COLO829 (cell line): ENCODE results near the gene MINDY1.

Experiments used
- DNase-seq: peaks from one replicate; pipeline ENCODE4 v3.0.0; 2012; ENCODE audit warnings: low spot score

MINDY1 gene, protein sequence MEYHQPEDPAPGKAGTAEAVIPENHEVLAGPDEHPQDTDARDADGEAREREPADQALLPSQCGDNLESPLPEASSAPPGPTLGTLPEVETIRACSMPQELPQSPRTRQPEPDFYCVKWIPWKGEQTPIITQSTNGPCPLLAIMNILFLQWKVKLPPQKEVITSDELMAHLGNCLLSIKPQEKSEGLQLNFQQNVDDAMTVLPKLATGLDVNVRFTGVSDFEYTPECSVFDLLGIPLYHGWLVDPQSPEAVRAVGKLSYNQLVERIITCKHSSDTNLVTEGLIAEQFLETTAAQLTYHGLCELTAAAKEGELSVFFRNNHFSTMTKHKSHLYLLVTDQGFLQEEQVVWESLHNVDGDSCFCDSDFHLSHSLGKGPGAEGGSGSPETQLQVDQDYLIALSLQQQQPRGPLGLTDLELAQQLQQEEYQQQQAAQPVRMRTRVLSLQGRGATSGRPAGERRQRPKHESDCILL

GRCh38 chr1:151006327-151007052 is at the start of gene MINDY1:
Gene MINDY1, minus strand, starts transcription at chr1:151006902. Its CDS starts 4,285 bp downstream, at chr1:151002617.
- peak; percentile 99 for DNase-seq

DNA sequence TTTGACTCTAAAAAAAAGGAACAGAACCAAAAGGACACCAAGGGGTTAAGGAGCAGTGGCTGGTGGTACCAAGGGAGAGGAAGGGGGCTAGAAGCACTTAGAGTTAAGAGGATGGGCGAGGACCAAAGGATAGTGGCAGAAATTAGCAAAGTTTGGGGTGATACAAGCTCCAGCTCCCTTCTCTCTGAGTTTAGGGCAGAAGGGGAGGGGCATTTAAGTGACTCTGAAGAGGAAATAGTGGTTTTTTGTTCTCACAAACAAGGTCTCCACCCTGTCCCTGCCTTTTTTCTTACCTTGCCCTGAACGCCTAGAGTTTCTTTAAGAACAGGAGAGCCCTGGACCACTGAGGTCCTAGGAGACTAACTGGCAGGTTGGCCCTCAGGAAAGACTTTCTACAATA is 49.4 kb upstream of the MINDY1 start:
- DNase-seq = no peak

DNA sequence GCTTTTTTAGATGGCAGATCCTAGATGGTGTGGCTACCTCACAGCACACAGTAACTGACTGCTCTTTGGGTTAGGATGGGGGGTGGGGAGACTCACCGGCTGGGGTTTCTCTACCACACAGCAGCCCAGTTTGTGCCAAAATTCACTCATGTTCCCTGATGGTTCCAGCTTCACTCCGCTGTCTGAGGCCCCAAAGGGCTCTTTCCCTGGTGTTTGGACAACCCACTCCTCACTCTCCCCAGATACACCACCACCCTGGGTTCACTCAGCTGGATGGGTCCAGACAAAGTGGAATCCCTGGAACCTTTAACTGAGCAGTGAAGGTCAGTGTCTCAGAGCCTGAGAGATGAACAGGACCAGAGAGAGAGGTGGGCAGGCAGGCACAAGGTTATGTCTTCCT is 48.9 kb upstream of the MINDY1 start:
- DNase-seq = no peak

DNA sequence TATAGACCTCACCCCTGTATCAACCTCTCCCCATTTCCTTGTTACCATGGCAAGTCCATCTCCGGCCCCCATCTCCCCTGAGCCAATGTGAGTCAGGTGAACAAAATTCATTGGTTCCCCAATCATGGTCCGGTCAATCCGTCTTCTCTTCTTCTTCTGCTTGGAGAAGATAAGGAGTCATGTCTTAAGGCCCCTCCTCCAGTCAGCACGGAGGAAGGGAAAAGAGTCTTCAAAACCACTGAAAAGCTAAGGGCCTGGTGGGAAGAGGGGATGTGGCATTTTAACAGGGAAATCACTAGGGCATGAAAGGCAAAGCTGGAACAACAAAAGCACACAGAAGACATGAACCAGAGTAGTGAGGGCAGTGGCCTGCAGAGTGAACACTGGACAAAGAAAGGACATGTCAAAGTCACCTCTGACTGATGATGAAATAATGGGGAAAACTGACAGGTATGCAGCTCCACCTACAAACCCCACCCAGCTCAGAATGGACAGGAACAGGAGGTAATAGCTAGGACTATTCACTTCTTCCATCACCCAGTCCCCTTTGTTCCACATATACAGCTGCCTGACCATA is 48.4 kb upstream of the MINDY1 start:
- no peak for DNase-seq

- no peak for DNase-seq
Measured at GRCh38 chr1:151051356-151052009, 44.8 kb upstream of the MINDY1 start.

GRCh38 chr1:151050051-151050688 is 43.5 kb upstream of the MINDY1 start:
- DNase-seq = no peak

DNA sequence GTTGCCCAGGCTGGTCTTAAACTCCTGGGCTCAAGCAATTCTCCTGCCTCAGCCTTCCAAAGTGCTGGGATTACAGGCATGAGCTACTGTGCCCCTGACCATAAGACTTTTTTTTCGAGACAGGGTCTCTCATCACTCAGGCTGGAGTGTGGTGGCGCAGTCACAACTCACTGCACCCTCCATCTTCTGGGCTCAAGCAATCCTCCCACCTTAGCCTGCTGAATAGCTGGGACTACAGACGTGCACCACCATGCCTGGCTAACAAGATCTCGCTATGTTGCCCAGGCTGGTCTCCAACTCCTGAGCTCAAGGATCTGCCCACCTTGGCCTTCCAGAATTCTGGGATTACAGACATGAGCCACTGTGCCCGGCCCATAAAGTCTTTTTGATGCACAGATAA is 42.8 kb upstream of the MINDY1 start:
- DNase-seq = no peak

DNA sequence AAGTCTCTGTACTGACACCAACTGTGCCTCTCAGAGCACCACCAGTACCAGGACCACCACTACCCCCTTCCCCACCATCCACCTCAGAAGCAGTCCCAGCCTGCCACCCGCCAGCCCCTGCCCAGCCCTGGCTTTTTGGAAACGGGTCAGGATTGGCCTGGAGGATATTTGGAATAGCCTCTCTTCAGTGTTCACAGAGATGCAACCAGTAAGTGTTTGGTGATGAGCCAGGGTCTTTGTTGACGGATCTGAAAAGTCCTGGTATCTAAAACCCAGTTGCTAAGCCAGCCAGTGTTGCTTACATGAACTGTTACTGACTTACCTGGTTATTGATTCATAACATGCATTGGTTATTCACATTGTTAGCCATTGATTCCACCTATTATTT is 41.9 kb upstream of the MINDY1 start:
- DNase-seq = no peak

DNA sequence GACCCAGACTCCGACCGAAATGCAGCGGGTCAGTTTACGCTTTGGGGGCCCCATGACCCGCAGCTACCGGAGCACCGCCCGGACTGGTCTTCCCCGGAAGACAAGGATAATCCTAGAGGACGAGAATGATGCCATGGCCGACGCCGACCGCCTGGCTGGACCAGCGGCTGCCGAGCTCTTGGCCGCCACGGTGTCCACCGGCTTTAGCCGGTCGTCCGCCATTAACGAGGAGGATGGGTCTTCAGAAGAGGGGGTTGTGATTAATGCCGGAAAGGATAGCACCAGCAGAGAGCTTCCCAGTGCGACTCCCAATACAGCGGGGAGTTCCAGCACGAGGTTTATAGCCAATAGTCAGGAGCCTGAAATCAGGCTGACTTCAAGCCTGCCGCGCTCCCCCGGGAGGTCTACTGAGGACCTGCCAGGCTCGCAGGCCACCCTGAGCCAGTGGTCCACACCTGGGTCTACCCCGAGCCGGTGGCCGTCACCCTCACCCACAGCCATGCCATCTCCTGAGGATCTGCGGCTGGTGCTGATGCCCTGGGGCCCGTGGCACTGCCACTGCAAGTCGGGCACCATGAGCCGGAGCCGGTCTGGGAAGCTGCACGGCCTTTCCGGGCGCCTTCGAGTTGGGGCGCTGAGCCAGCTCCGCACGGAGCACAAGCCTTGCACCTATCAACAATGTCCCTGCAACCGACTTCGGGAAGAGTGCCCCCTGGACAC is 41.4 kb upstream of the MINDY1 start:
- peak; percentile 67 for DNase-seq

DNA sequence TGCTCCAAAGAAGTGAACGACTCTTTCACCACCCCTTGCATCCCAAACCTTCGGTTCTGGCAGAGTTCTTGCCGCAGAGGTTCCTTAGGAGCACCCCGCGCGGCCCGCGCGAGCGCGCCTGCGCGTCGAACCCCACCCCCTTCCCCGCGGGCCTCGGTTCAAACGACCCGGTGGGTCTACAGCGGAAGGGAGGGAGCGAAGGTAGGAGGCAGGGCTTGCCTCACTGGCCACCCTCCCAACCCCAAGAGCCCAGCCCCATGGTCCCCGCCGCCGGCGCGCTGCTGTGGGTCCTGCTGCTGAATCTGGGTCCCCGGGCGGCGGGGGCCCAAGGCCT is 40.9 kb upstream of the MINDY1 start, which contains the start of gene C1orf56:
C1orf56 (plus strand) TSS at position 161 of the 334 bp plus-strand sequence; CDS start at position 258, 97 bp downstream.
- peak; percentile 65 for DNase-seq

- DNase-seq = no peak
Measured at GRCh38 chr1:151043163-151043562, 36.5 kb upstream of the MINDY1 start.

- no peak for DNase-seq
Measured at GRCh38 chr1:151039521-151039920, 32.8 kb upstream of the MINDY1 start.

DNA sequence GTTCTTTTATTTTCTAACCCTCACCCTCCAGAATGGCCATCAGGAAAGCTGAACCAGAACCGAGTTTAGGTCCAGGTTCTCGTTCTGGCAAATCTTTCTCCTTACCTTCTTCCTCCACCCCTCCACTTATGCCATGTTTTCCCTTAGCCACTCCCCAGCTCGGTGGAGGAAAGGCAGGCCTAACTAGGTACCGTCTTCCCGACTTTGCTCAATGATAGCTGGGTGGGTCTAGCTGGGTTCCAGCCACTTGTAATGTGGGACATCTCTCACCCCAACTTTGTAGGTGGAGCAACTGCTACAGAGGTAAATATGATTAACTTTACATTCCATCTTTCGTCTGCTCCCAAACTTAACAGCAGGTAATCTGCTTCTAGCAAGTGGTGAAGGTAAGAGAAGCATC is 30.3 kb upstream of the MINDY1 start:
- DNase-seq = no peak

GRCh38 chr1:151036356-151036755 is 29.7 kb upstream of the MINDY1 start, which contains the start of gene BNIPL:
Gene BNIPL, plus strand, starts transcription at chr1:151036586. Its CDS starts 140 bp downstream, at chr1:151036726.
- no peak for DNase-seq

DNA sequence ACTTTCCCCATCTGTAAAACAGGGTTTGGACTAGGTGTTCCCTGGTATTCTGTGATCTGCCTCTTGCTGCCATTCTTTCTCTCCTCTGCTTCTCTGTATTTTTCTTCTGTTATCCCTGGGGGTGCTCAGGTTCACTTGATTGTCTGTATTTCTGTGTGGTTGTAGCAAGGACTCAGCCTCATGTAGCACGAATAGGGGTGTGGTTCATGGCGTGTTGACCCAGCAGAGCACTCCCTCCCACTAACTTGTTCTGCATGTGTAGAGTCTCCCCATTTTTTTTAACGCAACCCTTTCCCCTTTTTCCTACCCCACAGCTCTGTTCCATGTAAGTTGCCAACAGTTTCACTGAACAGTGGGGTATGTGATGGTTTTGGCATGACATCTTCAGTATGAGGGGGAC is 28.5 kb upstream of the MINDY1 start:
- DNase-seq = no peak

DNA sequence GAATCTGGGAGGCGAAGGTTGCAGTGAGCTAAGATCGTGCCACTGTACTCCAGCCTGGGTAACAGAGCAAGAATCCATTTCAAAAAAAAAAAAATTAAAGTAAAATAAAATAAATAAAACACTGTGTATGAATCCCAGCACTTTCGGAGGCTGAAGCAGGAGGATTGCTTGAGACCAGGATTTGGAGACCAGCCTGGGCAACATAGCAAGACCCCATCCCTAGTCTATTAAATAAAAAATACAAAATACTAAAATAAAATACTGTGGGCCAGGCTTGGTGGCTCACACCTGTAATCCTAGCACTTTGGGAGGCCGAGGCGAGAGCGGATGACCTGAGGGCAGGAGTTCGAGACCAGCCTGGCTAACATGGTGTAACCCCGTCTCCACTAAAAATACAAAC is 25.5 kb upstream of the MINDY1 start:
- DNase-seq = no peak

DNA sequence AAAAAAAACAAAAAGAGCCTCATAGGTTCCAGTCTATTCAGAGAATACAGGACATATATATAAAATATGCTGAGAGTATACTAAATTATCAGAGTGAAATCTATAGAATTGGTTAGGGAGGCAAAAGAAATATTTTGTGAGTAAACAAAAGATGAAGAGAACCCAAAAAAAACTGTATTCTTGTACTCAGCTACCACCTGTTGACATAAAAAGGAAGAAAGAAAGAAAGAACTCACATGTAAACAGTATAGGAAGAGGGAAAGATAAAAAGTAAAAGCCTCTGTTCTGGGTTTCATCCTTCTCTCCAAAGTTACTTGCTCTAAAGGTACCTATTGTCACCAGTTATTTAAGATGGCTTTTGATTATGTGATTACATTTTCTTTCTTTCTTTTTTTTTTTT is 19.8 kb upstream of the MINDY1 start:
- no peak for DNase-seq

GRCh38 chr1:151024540-151025146 is 17.9 kb upstream of the MINDY1 start:
- DNase-seq = peak; percentile 90

GRCh38 chr1:151013518-151013917 is 6.8 kb upstream of the MINDY1 start:
- no peak for DNase-seq

GRCh38 chr1:151012684-151013471 is 6.2 kb upstream of the MINDY1 start:
- DNase-seq = no peak
